GM20000 (cell line): ENCODE measurements around the gene KLHL3.

Experiments
- DNase-seq: peaks from one replicate; pipeline ENCODE4 v3.0.0; 2012; ENCODE audit warnings: low spot score
- CTCF ChIP-seq: IDR thresholded peaks from 2 replicates; pipeline ENCODE4 v1.5.1; 2012; ENCODE audit warnings: mild to moderate bottlenecking, control low read depth; ENCODE audit errors: extremely low read depth, missing control alignments

KLHL3 gene

GRCh38 chr5:137733922-137734321 lies 2.0 kb downstream of the KLHL3 start:
- no peak for TF ChIP-seq CTCF
- DNase-seq, result no peak

- TF ChIP-seq CTCF, result no peak
- no peak for DNase-seq
Measured at GRCh38 chr5:137733006-137733405, 2.9 kb downstream of the KLHL3 start.

GRCh38 chr5:137731176-137731575 lies 4.7 kb downstream of the KLHL3 start:
- DNase-seq, result no peak
- no peak for TF ChIP-seq CTCF

- no peak for DNase-seq
- no peak for TF ChIP-seq CTCF
Measured at GRCh38 chr5:137730336-137730735, 5.6 kb downstream of the KLHL3 start.

GRCh38 chr5:137728048-137728447 lies 7.8 kb downstream of the KLHL3 start:
- no peak for DNase-seq
- TF ChIP-seq CTCF, result no peak

- DNase-seq, result no peak
- no peak for TF ChIP-seq CTCF
Measured at GRCh38 chr5:137727623-137728022, 8.3 kb downstream of the KLHL3 start.

GRCh38 chr5:137724251-137724650 lies 11.6 kb downstream of the KLHL3 start:
- no peak for TF ChIP-seq CTCF
- DNase-seq, result no peak
